ENCODE measurements around the gene ZFYVE21.

ZFYVE21 gene

DNA sequence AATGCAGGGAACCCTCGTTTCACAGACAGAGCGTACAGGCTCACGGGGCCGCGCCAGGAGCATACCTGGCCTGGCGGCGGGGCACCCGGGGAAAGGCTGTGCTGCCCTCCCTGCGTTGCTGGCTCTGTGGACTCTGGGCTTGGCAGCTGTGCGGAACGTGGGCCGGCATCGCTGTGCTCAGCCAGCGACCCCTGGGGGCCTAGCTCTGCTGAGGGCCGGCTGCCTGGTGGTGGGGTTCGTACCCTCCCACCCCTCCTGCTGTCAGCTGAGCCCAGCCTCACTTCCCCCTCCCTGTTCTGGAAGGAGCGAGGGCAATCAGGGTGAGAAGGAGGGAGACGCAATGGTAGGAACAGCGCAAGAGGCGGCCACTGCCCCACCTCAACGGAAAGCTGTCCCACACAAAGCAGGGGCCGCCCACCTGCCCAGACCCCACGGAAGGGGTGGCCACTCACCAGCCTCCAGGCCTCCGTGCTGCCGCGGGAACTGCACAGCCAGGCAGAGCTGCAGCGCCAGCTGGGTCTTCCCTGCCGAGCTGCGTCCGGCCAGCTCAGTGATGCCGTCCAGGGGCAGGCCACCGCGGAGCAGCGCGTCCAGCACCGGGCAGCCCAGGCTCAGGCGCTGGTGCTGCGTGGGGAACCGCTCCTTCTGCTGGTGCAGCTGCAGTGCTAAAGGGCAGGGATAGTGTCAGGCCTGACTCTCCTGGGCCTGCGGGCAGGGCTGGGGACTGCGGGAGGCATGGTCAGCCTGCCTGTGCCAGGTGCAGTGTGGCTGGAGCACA, 8.9 kb upstream of the ZFYVE21 start:
- no peak for DNase-seq

DNA sequence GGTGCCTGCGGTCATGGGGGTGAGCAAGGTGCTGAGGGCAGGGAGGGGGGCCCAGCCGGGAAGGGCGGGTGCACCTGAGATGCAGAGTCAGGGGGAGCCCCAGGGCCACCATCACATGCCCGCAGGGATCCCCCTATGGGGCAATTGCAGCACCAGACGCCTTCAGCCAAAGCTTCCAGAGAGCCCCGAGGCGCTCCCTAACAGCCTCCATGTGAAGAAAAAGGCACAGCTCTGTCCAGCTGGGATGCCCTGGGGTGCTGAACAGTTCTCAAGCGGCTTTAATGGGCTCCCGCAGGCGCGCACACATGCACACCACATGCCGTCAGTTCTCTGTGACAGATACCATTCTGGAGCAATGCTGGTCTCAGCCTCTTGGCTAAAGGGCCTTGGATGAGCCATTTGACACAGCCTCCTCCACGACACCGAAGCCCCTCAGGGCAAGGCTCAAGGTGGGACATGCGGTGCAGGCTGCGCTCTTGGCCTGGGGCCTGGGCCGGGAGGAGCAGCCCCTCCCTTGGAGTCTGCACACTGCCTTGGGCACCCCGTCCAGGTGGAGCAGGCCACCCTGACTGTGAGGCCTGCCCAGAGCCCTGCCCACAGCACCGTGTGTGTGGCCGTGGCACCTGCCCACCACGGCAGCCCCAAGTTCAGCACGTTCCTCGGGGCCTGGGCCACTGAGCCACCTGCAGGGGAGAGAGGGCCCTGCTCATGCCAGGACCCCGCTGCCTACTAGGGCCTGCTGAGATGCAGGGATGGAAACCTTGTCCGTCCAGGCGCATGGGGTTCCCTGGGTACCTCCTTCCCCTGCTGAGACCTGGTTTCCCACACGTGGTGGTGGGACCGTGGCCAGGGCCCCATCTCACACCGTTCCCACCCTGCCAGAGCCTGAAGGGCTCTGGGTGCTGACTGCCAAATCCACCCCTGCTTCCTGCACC, 8.0 kb upstream of the ZFYVE21 start:
- DNase-seq: no peak

GRCh38 chr14:103708750-103709187, 6.8 kb upstream of the ZFYVE21 start:
- no peak for DNase-seq

DNA sequence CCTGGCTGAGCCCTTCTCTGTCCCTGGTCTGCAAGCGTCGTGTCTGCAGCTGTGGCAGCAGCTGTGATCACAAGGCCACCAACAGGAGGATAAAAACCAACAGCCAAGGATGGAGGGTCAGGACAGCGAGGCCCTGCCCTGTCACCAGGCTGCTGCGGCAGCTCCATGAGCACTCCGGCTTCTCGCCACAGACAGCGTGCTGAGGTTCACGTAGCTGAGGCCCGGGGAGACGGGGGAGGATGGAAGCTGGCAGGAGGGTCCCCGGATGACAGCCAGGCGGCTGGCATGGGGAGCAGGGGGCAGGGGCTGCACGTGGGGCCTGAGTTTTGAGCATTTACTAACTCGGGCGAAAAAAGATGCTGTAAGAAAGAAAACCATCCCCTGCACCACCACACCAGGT, 5.8 kb upstream of the ZFYVE21 start:
- DNase-seq: no peak

DNA sequence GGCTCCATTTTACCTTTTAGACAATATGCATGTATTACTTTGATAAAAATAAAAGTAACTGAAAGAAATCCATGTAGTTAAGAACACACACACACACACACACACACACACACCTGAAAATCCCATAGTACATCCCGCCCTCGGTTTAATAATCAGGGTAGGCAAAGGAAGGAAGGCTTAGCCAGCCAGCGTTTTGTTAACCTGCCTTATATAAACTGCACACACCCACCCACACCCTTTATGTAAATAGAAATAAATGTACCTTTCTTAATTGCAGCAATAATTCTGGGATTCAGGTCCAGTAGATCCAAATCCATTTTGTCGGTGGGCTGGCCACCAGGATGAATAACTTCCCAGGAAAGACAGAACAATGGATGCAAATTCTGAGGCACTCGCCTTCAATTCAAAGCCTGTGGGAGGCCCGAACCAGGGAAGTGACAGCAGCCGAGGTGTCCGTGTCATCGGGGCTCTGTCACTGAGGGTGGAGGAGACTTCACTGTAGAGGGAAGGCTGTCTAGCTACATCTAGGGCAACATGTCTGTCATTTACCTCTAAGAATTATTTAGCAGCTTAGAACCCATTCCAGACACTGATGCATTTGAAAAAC, 4.7 kb upstream of the ZFYVE21 start:
- DNase-seq: no peak

DNA sequence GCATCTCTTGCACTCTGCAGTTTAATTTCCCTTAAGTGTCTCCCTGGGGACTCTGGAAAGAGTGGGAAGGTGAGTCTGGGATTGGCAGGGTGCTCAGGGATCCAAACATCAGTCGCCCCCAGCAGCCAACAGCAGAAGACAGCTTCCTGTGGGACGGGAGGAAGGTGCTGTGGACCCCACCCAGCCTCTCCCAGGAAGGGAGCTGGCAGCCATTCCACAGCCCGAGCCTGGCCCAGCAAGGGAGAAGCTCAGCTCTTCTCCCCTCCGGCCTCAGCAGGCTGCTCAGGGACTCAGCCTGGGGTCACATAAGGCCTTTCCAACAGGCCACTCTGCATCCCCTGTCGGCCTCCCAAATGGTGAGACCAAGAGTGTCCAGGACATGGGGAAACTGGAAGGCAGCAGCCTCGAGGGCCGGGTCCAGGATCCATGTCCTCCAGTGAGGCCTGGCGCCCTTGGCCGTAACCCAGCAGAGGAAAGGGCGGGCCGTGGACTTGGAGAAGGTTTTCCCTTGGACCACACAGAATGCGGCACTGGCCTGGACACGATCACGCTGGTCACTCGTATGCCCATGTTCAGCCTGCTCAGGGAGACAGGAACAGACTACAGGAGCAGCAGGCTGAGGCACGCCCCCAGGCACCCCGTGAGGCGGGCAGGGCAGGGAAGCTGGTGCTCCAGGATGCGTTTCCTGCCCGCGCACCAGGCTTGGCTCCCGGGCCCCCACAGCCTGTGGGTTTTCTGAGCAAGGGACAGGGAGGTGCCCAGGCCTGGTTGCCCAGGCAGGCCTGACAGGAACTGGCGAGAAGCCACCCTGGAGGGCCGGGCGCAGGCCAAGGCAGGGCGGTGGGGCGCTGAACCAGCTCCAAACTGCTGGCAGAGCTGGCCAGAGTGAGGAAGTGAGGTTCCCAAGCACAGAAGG, 3.8 kb upstream of the ZFYVE21 start:
- no peak for DNase-seq

GRCh38 chr14:103712633-103713247, 2.9 kb upstream of the ZFYVE21 start:
- DNase-seq: no peak

DNA sequence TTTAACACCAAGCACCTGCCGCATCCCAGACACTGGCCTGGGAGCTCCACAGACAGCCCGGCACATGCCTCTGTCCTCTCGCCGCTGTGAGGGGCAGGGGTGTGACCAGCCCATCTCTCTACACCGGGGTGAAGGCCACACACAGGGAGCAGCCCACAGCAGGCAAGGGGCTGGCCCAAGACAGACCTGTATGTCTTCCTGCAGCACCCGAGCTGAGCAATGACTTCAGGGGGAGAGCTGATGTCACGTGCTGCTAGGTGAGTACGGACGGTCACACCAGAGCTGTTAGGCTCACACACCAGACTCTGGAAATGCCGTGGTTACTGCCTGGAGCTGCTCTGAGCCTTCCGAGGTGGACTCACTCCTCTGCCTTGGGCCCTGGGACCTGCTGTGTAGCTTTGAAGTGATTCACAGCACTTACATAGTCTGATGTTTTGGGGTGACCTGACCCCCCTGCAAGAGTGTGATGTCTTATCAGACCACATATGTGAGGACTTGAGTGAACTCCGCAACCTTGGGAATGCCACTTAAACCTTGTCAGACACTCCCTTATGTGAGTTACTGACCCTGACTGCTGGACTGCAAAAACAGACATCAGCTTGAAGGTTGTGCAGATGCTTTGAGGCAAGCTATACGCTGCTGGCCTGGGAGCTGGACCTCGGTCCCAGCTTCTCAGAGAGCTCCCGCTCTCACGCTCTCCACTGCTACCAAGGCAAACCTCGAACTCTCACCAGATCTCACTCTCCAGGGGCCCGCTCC, 2.1 kb upstream of the ZFYVE21 start:
- no peak for DNase-seq

- DNase-seq: no peak
Measured at GRCh38 chr14:103714063-103714724, 1.4 kb upstream of the ZFYVE21 start.

DNA sequence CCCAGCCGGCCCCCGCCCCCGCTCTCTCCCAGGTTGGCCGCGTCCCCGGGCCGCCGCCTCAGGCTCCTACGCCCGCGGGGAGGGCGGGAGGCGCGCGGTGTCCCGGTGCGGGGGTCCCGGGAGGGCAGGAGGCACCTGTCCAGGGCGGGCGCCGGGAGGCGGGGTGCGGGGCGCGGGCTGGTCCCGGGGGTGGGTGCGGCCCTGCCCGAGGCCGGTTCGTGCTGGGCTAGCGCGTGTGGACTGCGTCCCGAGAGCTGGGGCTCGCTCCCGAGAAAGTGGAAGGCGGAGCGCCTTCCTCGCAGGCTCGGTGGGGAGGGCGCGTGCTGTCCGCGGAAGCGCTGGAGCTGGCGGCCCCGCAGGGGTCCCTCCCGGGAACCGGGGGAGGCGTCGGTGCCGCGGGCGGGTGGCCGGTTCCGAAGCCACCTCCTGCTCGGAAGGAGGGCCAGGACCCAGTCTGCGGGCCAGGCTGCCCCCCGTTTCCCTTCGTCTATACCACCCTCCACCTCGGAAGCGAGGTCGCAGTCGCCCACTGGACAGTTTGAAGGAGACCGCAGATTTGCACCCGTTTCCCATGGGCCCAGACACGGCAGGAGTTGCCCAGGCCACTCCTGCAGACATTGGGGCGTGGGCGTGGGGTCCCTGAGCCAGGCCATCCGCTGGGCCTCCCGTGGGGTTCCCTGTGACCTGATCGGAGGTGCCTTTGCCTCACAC, 636 bp downstream of the ZFYVE21 start:
- no peak for DNase-seq

GRCh38 chr14:103716899-103717411, 1.3 kb downstream of the ZFYVE21 start:
- no peak for DNase-seq

DNA sequence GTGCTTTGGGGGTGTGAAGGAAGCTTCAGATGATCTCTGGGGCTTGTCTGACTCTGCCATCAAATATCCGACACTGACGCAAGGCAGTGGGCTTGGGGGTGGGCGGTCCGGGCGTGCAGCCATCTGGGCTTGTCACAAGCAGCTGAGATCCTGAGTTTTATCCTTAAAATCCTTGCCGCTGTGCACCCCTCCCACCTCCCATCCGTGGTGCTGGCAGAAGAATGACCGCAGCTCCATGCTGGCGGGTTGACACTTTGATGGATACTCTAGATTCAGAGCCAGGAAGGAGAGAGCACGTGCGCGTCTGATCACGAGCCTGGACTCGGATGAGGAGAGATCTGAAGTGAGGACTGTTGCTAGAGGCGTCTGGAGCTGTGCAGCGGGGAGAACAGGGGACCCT, 3.0 kb downstream of the ZFYVE21 start:
- DNase-seq: no peak

- DNase-seq: no peak
Measured at GRCh38 chr14:103719751-103720150, 4.1 kb downstream of the ZFYVE21 start.

GRCh38 chr14:103721334-103722120, 5.9 kb downstream of the ZFYVE21 start:
- no peak for DNase-seq

- DNase-seq: no peak
Measured at GRCh38 chr14:103723748-103724081, 8.1 kb downstream of the ZFYVE21 start.

GRCh38 chr14:103724116-103724515, 8.5 kb downstream of the ZFYVE21 start:
- no peak for DNase-seq

DNA sequence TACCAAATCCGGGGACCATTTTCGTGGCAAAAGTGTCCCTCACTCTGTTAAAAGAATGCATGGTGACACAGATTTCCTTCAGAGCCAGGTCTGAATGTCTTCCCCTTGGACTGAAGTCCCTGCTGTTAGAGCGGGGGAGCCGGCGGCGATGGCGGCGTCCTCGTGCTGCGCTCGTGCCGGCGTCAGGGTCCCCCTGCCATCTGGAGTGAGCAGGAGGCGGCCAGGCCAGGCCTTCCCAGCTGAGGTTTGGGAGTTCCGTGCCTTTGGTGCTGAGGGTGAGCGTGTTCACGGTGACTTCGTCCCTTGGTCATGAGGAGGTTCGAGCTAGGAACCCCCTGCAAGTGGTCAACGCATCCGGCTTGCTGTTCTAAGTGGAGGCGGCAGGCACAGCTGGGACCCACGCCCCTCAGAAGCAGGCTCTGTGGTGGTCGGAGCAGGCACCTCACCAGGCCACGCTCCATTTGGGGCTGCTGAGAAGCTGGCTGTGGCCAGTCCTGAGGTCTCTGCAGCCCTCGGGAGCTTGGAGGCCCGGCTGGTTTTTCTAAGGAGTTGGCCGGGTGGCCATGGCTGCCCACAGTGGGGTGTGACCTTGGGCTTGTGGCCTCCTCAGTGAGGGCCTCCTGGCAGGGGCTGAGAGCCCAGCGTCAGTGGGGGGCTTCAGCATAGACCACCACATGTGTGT, 9.5 kb downstream of the ZFYVE21 start:
- DNase-seq: no peak

- no peak for DNase-seq
Measured at GRCh38 chr14:103725739-103726395, 10.3 kb downstream of the ZFYVE21 start.

All from activated naive CD4-positive, alpha-beta T cell treated with anti-CD3 and anti-CD28 coated beads, Interleukin-2, amount 50 U/mL, for 16 hours (primary cell).